DND-41 (cell line): ENCODE data around the gene RRAGD.

ENCODE experiments used
- ATAC-seq: fragments of 200-7000 bp; cut with Tn5 transposase; 3 replicates; pipeline ENCODE4 v1.9.1; 2021; ENCODE audit warnings: low read depth; ENCODE audit not compliant: insufficient read depth
- DNase-seq: peaks from one replicate; pipeline ENCODE4 v3.0.0-alpha.2; 2020
- H2AFZ ChIP-seq: 2 replicates; pipeline ENCODE4 v1.6.0; 2012; ENCODE audit warnings: low read depth, low read length
- H3K27ac ChIP-seq: 2 replicates; pipeline ENCODE4 v1.5.1; 2012; ENCODE audit warnings: low read length, inconsistent platforms
- H3K27me3 ChIP-seq: fragments of 200-600 bp; sonication (generic); 2 replicates; pipeline ENCODE4 v1.6.0; 2012; ENCODE audit warnings: low read length, mild to moderate bottlenecking, inconsistent platforms; ENCODE audit not compliant: insufficient read depth, poor library complexity
- H3K36me3 ChIP-seq: 2 replicates; pipeline ENCODE4 v1.5.1; 2012; ENCODE audit warnings: low read length, inconsistent platforms; ENCODE audit not compliant: insufficient read depth
- H3K4me1 ChIP-seq: 2 replicates; pipeline ENCODE4 v1.5.1; 2012; ENCODE audit warnings: mild to moderate bottlenecking, low read length; ENCODE audit not compliant: insufficient read depth
- H3K4me2 ChIP-seq: 2 replicates; pipeline ENCODE4 v1.6.0; 2012; ENCODE audit warnings: mild to moderate bottlenecking, moderate library complexity, low read length, inconsistent platforms; ENCODE audit not compliant: insufficient read depth
- H3K4me3 ChIP-seq, 2 experiments: fragments of 200-600 bp in 1 of 2; shearing (Covaris generic) in 1 of 2; 2 replicates each; pipeline ENCODE4 v1.5.1; 2012 to 2016; ENCODE audit warnings: inconsistent platforms in 2 of 2, low read length in 2 of 2, mild to moderate bottlenecking in 2 of 2, low read depth in 1 of 2, moderate library complexity in 1 of 2
- H3K79me2 ChIP-seq: 2 replicates; pipeline ENCODE4 v1.6.0; 2012; ENCODE audit warnings: low read length, inconsistent platforms; ENCODE audit not compliant: insufficient read depth
- H3K9ac ChIP-seq: 2 replicates; pipeline ENCODE4 v1.6.0; 2012; ENCODE audit warnings: low read depth, mild to moderate bottlenecking, inconsistent platforms, low read length, moderate library complexity
- H3K9me3 ChIP-seq: 2 replicates; pipeline ENCODE4 v1.5.1; 2012; ENCODE audit warnings: low read length, moderate library complexity, mild to moderate bottlenecking, inconsistent platforms; ENCODE audit not compliant: insufficient read depth, severe bottlenecking
- H4K20me1 ChIP-seq: 2 replicates; pipeline ENCODE4 v1.6.0; 2012; ENCODE audit warnings: low read length; ENCODE audit not compliant: insufficient read depth
- EZH2 ChIP-seq: IDR thresholded peaks from 3 replicates; pipeline ENCODE4 v1.6.1; 2012; ENCODE audit warnings: borderline replicate concordance, low read depth, mild to moderate bottlenecking, moderate library complexity, low read length, inconsistent platforms; ENCODE audit not compliant: severe bottlenecking
- TF ChIP-seq, protein P1 (sequence below): IDR thresholded peaks from 2 replicates; pipeline ENCODE4 v1.5.1; 2012; ENCODE audit warnings: borderline replicate concordance, low read length, moderate library complexity, mild to moderate bottlenecking; ENCODE audit not compliant: poor library complexity, severe bottlenecking; ENCODE audit errors: extremely low read depth

The RRAGD gene

DNA sequence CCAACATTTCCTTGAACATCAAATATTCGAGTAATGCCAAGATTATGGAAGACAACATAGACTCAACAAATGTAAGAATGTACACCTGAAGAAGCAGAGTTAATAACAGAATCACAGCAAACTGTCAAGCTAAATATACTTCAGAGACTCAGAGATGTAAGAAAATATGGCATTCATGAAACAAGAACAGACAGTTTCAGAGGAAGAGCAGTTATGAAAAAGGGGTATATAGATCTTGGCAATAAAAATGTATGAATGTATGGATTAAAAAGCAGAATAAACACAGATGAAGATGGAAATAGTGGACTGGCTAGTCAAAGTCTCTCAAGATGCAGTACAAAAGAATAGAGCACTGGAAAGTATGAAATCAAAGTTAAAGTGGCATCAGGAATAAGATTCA lies 18.4 kb downstream of the RRAGD start:
- H3K9ac ChIP-seq, result no peak overlapping the region
- H3K79me2 ChIP-seq, result peaks cover 96% of the 10 kb centered on the region
- DNase-seq, result no peak
- H3K4me1 ChIP-seq, result no peaks in the 10 kb centered on the region
- H3K27ac ChIP-seq, result peak overlapping the region; percentile 7; the same call in 1 of the 2 replicates
- H3K4me2 ChIP-seq, result no peak overlapping the region
- TF ChIP-seq EZH2, result no peak
- TF ChIP-seq, protein P1, sequence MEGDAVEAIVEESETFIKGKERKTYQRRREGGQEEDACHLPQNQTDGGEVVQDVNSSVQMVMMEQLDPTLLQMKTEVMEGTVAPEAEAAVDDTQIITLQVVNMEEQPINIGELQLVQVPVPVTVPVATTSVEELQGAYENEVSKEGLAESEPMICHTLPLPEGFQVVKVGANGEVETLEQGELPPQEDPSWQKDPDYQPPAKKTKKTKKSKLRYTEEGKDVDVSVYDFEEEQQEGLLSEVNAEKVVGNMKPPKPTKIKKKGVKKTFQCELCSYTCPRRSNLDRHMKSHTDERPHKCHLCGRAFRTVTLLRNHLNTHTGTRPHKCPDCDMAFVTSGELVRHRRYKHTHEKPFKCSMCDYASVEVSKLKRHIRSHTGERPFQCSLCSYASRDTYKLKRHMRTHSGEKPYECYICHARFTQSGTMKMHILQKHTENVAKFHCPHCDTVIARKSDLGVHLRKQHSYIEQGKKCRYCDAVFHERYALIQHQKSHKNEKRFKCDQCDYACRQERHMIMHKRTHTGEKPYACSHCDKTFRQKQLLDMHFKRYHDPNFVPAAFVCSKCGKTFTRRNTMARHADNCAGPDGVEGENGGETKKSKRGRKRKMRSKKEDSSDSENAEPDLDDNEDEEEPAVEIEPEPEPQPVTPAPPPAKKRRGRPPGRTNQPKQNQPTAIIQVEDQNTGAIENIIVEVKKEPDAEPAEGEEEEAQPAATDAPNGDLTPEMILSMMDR, result no peak
- no peak overlapping the region for H2AFZ ChIP-seq
- peaks cover 44% of the 10 kb centered on the region for H4K20me1 ChIP-seq
- H3K36me3 ChIP-seq, result peaks cover 16% of the 10 kb centered on the region; the same call in 1 of the 2 replicates
- no peak overlapping the region for H3K4me3 ChIP-seq
- no peak for ATAC-seq
- no peaks in the 10 kb centered on the region for H3K27me3 ChIP-seq
- no peaks in the 10 kb centered on the region for H3K9me3 ChIP-seq

DNA sequence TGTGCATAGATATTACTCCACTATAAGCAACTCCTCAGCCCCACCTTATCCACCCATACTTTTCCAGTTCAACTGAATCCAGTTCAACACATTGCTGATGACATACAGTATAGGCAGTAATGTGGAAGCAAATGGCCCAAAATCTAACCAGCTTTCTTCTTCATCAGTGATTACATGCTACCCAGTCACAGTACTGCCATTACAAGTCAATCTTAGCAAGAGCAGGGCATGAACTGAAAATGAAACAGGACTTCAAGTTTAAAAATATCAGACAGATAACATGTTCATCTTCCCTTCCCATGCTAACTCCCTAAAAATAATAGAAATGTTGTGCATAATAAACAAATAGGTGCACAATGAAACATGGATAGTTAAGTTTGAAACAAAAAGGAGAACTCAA lies 19.2 kb downstream of the RRAGD start:
- peaks cover 42% of the 10 kb centered on the region for H4K20me1 ChIP-seq
- H3K79me2 ChIP-seq, result peaks cover 96% of the 10 kb centered on the region
- TF ChIP-seq, protein P1, result no peak
- TF ChIP-seq EZH2, result no peak

DNA sequence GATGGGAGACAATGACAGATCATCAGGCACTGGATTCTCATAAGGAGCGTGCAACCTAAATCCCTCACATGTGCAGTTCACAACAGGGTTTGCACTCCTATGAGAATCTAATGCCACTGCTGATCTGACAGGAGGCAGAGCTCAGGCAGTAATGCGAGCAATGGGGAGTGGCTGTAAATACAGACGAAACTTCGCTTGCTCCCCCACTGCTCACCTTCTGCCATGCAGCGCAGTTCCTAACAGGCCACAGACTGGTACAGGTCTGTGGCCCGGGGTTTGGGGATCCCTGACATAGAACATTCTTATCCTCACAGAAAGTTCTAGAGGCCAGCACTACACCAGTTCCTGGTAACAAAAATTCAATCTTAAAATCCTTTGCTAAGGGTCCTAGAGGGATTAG lies 23.2 kb downstream of the RRAGD start:
- Histone ChIP-seq H3K4me1 (no peaks in the 10 kb centered on the region), H3K4me2 (no peak overlapping the region)
- TF ChIP-seq, protein P1, result no peak
- no peak for TF ChIP-seq EZH2

More for the DNA sequence above, 19.2 kb downstream of the RRAGD start:
- Histone ChIP-seq H3K9ac (no peak overlapping the region), H3K4me1 (no peaks in the 10 kb centered on the region), H3K9me3 (no peaks in the 10 kb centered on the region), H3K27ac (no peak overlapping the region), H3K4me2 (no peak overlapping the region), H3K4me3 (no peak overlapping the region), H2AFZ (no peak overlapping the region), H3K36me3 (peaks cover 17% of the 10 kb centered on the region; the same call in 1 of the 2 replicates), H3K27me3 (no peaks in the 10 kb centered on the region)
- ATAC-seq (no peak), DNase-seq (no peak)

DNA sequence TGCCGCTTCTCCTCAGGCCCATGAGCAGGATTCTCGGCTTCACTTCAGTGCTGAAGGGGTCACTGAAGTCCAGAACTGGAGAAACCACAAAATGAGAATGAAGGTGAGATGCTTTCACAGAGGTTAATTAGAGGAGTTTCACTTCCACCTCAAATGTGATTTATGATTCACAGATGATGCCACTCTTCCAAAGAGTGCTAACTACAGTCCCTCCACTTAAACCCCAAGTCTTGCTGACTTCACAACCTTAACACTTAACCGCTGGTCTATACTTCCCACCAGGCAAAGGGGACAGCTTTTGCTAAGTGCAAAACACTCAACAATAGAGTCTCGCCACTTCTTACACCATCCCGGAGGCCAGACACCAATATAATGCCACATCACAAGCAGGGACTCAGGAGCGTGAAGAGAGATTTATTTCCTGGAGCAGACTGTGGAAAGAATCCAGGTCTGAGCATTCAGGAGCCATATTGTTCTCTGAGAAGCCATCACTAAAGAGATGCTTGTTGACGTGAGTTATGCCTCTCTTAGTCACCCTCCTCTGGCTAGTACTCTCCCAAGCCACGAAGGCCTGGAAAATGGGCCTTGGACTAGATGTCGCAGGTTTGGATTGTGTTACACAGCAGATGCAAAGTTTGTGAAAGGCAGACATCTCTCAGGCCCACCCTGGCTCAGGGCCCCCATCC lies 24.4 kb downstream of the RRAGD start:
- DNase-seq (no peak), ATAC-seq (no peak)
- Histone ChIP-seq H3K27ac (no peak overlapping the region), H3K4me3 (no peak overlapping the region), H4K20me1 (peaks cover 39% of the 10 kb centered on the region), H3K4me2 (no peak overlapping the region), H3K27me3 (no peaks in the 10 kb centered on the region), H3K36me3 (peaks cover 37% of the 10 kb centered on the region), H2AFZ (no peak overlapping the region), H3K9ac (no peak overlapping the region), H3K4me1 (no peaks in the 10 kb centered on the region), H3K9me3 (no peaks in the 10 kb centered on the region), H3K79me2 (peaks cover 65% of the 10 kb centered on the region)
- TF ChIP-seq, protein P1, result no peak
- TF ChIP-seq EZH2, result no peak

More for the DNA sequence above, 23.2 kb downstream of the RRAGD start:
- no peak overlapping the region for H2AFZ ChIP-seq
- DNase-seq (no peak), ATAC-seq (no peak)
- no peak overlapping the region for H3K4me3 ChIP-seq
- H3K9me3 ChIP-seq, result no peaks in the 10 kb centered on the region
- peaks cover 49% of the 10 kb centered on the region for H4K20me1 ChIP-seq
- H3K36me3 ChIP-seq, result peaks cover 41% of the 10 kb centered on the region
- H3K79me2 ChIP-seq, result peaks cover 77% of the 10 kb centered on the region
- no peaks in the 10 kb centered on the region for H3K27me3 ChIP-seq
- no peak overlapping the region for H3K9ac ChIP-seq
- no peak overlapping the region for H3K27ac ChIP-seq
